Measurements from ENCODE around the gene PIP4K2A. TPM values are rescaled to one million over a fixed set of nuclear protein-coding genes. Genes with fewer than 3 reads are reported as not detected.

PIP4K2A gene
- total and polyA plus RNA-seq, 2 donors = 23.8 to 60.4 TPM

- Histone ChIP-seq H3K4me1 (ENCODE audit: control insufficient read depth in 2 of 2, insufficient read depth in 2 of 2, low read length in 2 of 2) (peaks cover 17 to 36% of the 10 kb centered on the region in 2 donors), H3K36me3 (ENCODE audit: control insufficient read depth in 2 of 2, insufficient read depth in 2 of 2, low read length in 1 of 2) (no peaks in the 10 kb centered on the region), H3K9me3 (ENCODE audit: control insufficient read depth in 2 of 2, insufficient read depth in 1 of 2, low read length in 1 of 2) (no peaks in the 10 kb centered on the region), H3K27ac (ENCODE audit: low read depth in 1 of 2, low read length in 1 of 2) (no peak overlapping the region), H3K4me3 (ENCODE audit: low read length in 2 of 2) (no peak overlapping the region), H3K27me3 (ENCODE audit: control insufficient read depth in 2 of 2, insufficient read depth in 1 of 2, low read length in 1 of 2) (no peaks in the 10 kb centered on the region)
- DNase-seq (ENCODE audit: low read depth in 6 of 9, low spot score in 9 of 9) = no peak
- WGBS = 99% methylated on average over 5 of the region's 5 CpGs
These were observed 43.6 kb downstream of the PIP4K2A start for GRCh38 chr10:22670788-22671187.

GRCh38 chr10:22669163-22669711, 45.1 kb downstream of the PIP4K2A start:
- WGBS = 89% methylated on average over 13 of the region's 13 CpGs
- no peak for DNase-seq (ENCODE audit: low read depth in 6 of 9, low spot score in 9 of 9)
- Histone ChIP-seq H3K36me3 (ENCODE audit: control insufficient read depth in 2 of 2, insufficient read depth in 2 of 2, low read length in 1 of 2) (no peaks in the 10 kb centered on the region), H3K9me3 (ENCODE audit: control insufficient read depth in 2 of 2, insufficient read depth in 1 of 2, low read length in 1 of 2) (no peaks in the 10 kb centered on the region), H3K4me3 (ENCODE audit: low read length in 2 of 2) (no peak overlapping the region), H3K27me3 (ENCODE audit: control insufficient read depth in 2 of 2, insufficient read depth in 1 of 2, low read length in 1 of 2) (no peaks in the 10 kb centered on the region), H3K27ac (ENCODE audit: low read depth in 1 of 2, low read length in 1 of 2) (peak overlapping the region in 1 of 2 donors; percentile 19), H3K4me1 (ENCODE audit: control insufficient read depth in 2 of 2, insufficient read depth in 2 of 2, low read length in 2 of 2) (peaks cover 17 to 41% of the 10 kb centered on the region in 2 donors)

- Histone ChIP-seq H3K27ac (ENCODE audit: low read depth in 1 of 2, low read length in 1 of 2) (peak overlapping the region in 1 of 2 donors; percentile 92), H3K9me3 (ENCODE audit: control insufficient read depth in 2 of 2, insufficient read depth in 1 of 2, low read length in 1 of 2) (no peaks in the 10 kb centered on the region), H3K4me1 (ENCODE audit: control insufficient read depth in 2 of 2, insufficient read depth in 2 of 2, low read length in 2 of 2) (peaks cover 19 to 35% of the 10 kb centered on the region in 2 donors), H3K4me3 (ENCODE audit: low read length in 2 of 2) (peak overlapping the region; percentile 35 to 52), H3K27me3 (ENCODE audit: control insufficient read depth in 2 of 2, insufficient read depth in 1 of 2, low read length in 1 of 2) (no peaks in the 10 kb centered on the region), H3K36me3 (ENCODE audit: control insufficient read depth in 2 of 2, insufficient read depth in 2 of 2, low read length in 1 of 2) (no peaks in the 10 kb centered on the region)
- 6% methylated on average over 2 of the region's 2 CpGs for WGBS
- peak in 2 of 9 donors; percentile 30 to 73 for DNase-seq (ENCODE audit: low read depth in 6 of 9, low spot score in 9 of 9)
These were observed 47.3 kb downstream of the PIP4K2A start for GRCh38 chr10:22667093-22667480.

GRCh38 chr10:22666287-22667092, 47.9 kb downstream of the PIP4K2A start:
- peak; percentile 69 to 97 (median 88) for DNase-seq (ENCODE audit: low read depth in 6 of 9, low spot score in 9 of 9)
- WGBS = 5% methylated on average over 9 of the region's 9 CpGs

GRCh38 chr10:22665329-22665728, 49.0 kb downstream of the PIP4K2A start:
- Histone ChIP-seq H3K36me3 (ENCODE audit: control insufficient read depth in 2 of 2, insufficient read depth in 2 of 2, low read length in 1 of 2) (no peaks in the 10 kb centered on the region), H3K4me1 (ENCODE audit: control insufficient read depth in 2 of 2, insufficient read depth in 2 of 2, low read length in 2 of 2) (peaks cover 21 to 35% of the 10 kb centered on the region in 2 donors), H3K9me3 (ENCODE audit: control insufficient read depth in 2 of 2, insufficient read depth in 1 of 2, low read length in 1 of 2) (no peaks in the 10 kb centered on the region), H3K27me3 (ENCODE audit: control insufficient read depth in 2 of 2, insufficient read depth in 1 of 2, low read length in 1 of 2) (no peaks in the 10 kb centered on the region), H3K4me3 (ENCODE audit: low read length in 2 of 2) (no peak overlapping the region), H3K27ac (ENCODE audit: low read depth in 1 of 2, low read length in 1 of 2) (peak overlapping the region in 1 of 2 donors; percentile 29)
- 97% methylated on average over 2 of the region's 2 CpGs for WGBS
- no peak for DNase-seq (ENCODE audit: low read depth in 6 of 9, low spot score in 9 of 9)

More at GRCh38 chr10:22666287-22667092, 47.9 kb downstream of the PIP4K2A start:
- H3K9me3 ChIP-seq (ENCODE audit: control insufficient read depth in 2 of 2, insufficient read depth in 1 of 2, low read length in 1 of 2) = no peaks in the 10 kb centered on the region
- peak overlapping the region; percentile 52 to 92 for H3K27ac ChIP-seq (ENCODE audit: low read depth in 1 of 2, low read length in 1 of 2)
- no peaks in the 10 kb centered on the region for H3K27me3 ChIP-seq (ENCODE audit: control insufficient read depth in 2 of 2, insufficient read depth in 1 of 2, low read length in 1 of 2)
- H3K36me3 ChIP-seq (ENCODE audit: control insufficient read depth in 2 of 2, insufficient read depth in 2 of 2, low read length in 1 of 2) = no peaks in the 10 kb centered on the region
- peak overlapping the region; percentile 35 to 52 for H3K4me3 ChIP-seq (ENCODE audit: low read length in 2 of 2)
- peaks cover 21 to 34% of the 10 kb centered on the region in 2 donors for H3K4me1 ChIP-seq (ENCODE audit: control insufficient read depth in 2 of 2, insufficient read depth in 2 of 2, low read length in 2 of 2)

- WGBS = 81% methylated on average over 6 of the region's 6 CpGs
- DNase-seq (ENCODE audit: low read depth in 6 of 9, low spot score in 9 of 9) = no peak
- Histone ChIP-seq H3K27me3 (ENCODE audit: control insufficient read depth in 2 of 2, insufficient read depth in 1 of 2, low read length in 1 of 2) (peaks cover 0 to 5% of the 10 kb centered on the region in 2 donors), H3K27ac (ENCODE audit: low read depth in 1 of 2, low read length in 1 of 2) (no peak overlapping the region), H3K36me3 (ENCODE audit: control insufficient read depth in 2 of 2, insufficient read depth in 2 of 2, low read length in 1 of 2) (no peaks in the 10 kb centered on the region), H3K4me3 (ENCODE audit: low read length in 2 of 2) (no peak overlapping the region), H3K9me3 (ENCODE audit: control insufficient read depth in 2 of 2, insufficient read depth in 1 of 2, low read length in 1 of 2) (no peaks in the 10 kb centered on the region), H3K4me1 (ENCODE audit: control insufficient read depth in 2 of 2, insufficient read depth in 2 of 2, low read length in 2 of 2) (peaks cover 15 to 34% of the 10 kb centered on the region in 2 donors)
These were observed 51.5 kb downstream of the PIP4K2A start for GRCh38 chr10:22662733-22663330.

GRCh38 chr10:22659866-22660265, 54.5 kb downstream of the PIP4K2A start:
- Histone ChIP-seq H3K4me1 (ENCODE audit: control insufficient read depth in 2 of 2, insufficient read depth in 2 of 2, low read length in 2 of 2) (peaks cover 31 to 52% of the 10 kb centered on the region in 2 donors), H3K36me3 (ENCODE audit: control insufficient read depth in 2 of 2, insufficient read depth in 2 of 2, low read length in 1 of 2) (no peaks in the 10 kb centered on the region), H3K9me3 (ENCODE audit: control insufficient read depth in 2 of 2, insufficient read depth in 1 of 2, low read length in 1 of 2) (no peaks in the 10 kb centered on the region), H3K4me3 (ENCODE audit: low read length in 2 of 2) (no peak overlapping the region), H3K27me3 (ENCODE audit: control insufficient read depth in 2 of 2, insufficient read depth in 1 of 2, low read length in 1 of 2) (peaks cover 0 to 5% of the 10 kb centered on the region in 2 donors), H3K27ac (ENCODE audit: low read depth in 1 of 2, low read length in 1 of 2) (no peak overlapping the region)
- DNase-seq (ENCODE audit: low read depth in 6 of 9, low spot score in 9 of 9) = no peak
- WGBS = 91% methylated on average over 8 of the region's 8 CpGs

GRCh38 chr10:22658745-22659410, 55.5 kb downstream of the PIP4K2A start:
- no peak for DNase-seq (ENCODE audit: low read depth in 6 of 9, low spot score in 9 of 9)
- Histone ChIP-seq H3K4me3 (ENCODE audit: low read length in 2 of 2) (no peak overlapping the region), H3K36me3 (ENCODE audit: control insufficient read depth in 2 of 2, insufficient read depth in 2 of 2, low read length in 1 of 2) (no peaks in the 10 kb centered on the region), H3K27ac (ENCODE audit: low read depth in 1 of 2, low read length in 1 of 2) (no peak overlapping the region), H3K27me3 (ENCODE audit: control insufficient read depth in 2 of 2, insufficient read depth in 1 of 2, low read length in 1 of 2) (peaks cover 0 to 5% of the 10 kb centered on the region in 2 donors), H3K9me3 (ENCODE audit: control insufficient read depth in 2 of 2, insufficient read depth in 1 of 2, low read length in 1 of 2) (no peaks in the 10 kb centered on the region), H3K4me1 (ENCODE audit: control insufficient read depth in 2 of 2, insufficient read depth in 2 of 2, low read length in 2 of 2) (peaks cover 39 to 61% of the 10 kb centered on the region in 2 donors)
- 98% methylated on average over 7 of the region's 7 CpGs for WGBS
